IMR-90 (cell line): ENCODE results near the gene ATG7. TPM values are rescaled to one million over a fixed set of nuclear protein-coding genes. Genes with fewer than 3 reads are reported as not detected.

Source experiments
- ATAC-seq: fragments of 200-7000 bp; cut with Tn5 transposase; 2 replicates; pipeline ENCODE4 v1.9.1; 2020; ENCODE audit warnings: low read depth, mild to moderate bottlenecking, moderate library complexity
- BruUV-seq: library from RNA; stranded (reverse); fragments of 400-500 nt; replicated peaks from 2 replicates; lab custom pipeline; 2021; lab: Mats Ljungman, UMichigan
- CTCF ChIA-PET: fragments of 300-600 bp; formaldehyde crosslinking; extraction: SDS; loops from one replicate; lab custom pipeline; 2021; ENCODE audit warnings: antibody characterized with exemption; lab: Yijun Ruan, JAX
- POLR2A ChIA-PET: fragments of 300-600 bp; sonication (Branson Sonifier 250); formaldehyde crosslinking; loops from one replicate; lab custom pipeline; 2022; ENCODE audit warnings: antibody characterized with exemption; ENCODE audit not compliant: unreplicated experiment; lab: Charles Lee
- DNase-seq: peaks from one replicate; pipeline ENCODE4 v3.0.0; 2013
- H2AFZ ChIP-seq: replicated peaks from 2 replicates; pipeline ENCODE3; 2013; ENCODE audit warnings: low read length, mild to moderate bottlenecking; ENCODE audit not compliant: poor library complexity
- H2AK5ac ChIP-seq: 2 replicates; pipeline ENCODE4 v1.6.1; 2013; ENCODE audit warnings: low read depth, low read length, inconsistent platforms
- H2AK9ac ChIP-seq: replicated peaks from 2 replicates; pipeline ENCODE3; 2013; ENCODE audit warnings: mild to moderate bottlenecking, low read depth, low read length, moderate library complexity; ENCODE audit not compliant: poor library complexity
- H2BK120ac ChIP-seq: 2 replicates; pipeline ENCODE4 v1.6.1; 2013; ENCODE audit warnings: low read depth, low read length, inconsistent platforms
- H2BK15ac ChIP-seq: 3 replicates; pipeline ENCODE4 v1.6.1; 2013; ENCODE audit warnings: low read depth, low read length, inconsistent platforms
- H2BK20ac ChIP-seq: 2 replicates; pipeline ENCODE4 v1.6.1; 2013; ENCODE audit warnings: low read depth, mild to moderate bottlenecking, inconsistent platforms, low read length, moderate library complexity
- H2BK5ac ChIP-seq: 2 replicates; pipeline ENCODE4 v1.6.1; 2013; ENCODE audit warnings: mild to moderate bottlenecking, low read depth, low read length, inconsistent platforms; ENCODE audit not compliant: poor library complexity, severe bottlenecking
- H3K14ac ChIP-seq: replicated peaks from 2 replicates; pipeline ENCODE4 v1.6.1; 2013; ENCODE audit warnings: low read depth, low read length, inconsistent platforms
- H3K18ac ChIP-seq: 2 replicates; pipeline ENCODE4 v1.6.1; 2013; ENCODE audit warnings: low read depth, low read length, control low read depth
- H3K23ac ChIP-seq: 2 replicates; pipeline ENCODE4 v1.6.1; 2013; ENCODE audit warnings: low read depth, low read length, inconsistent platforms
- H3K27ac ChIP-seq: 2 replicates; pipeline ENCODE4 v1.5.1; 2013; ENCODE audit warnings: mild to moderate bottlenecking, control low read depth, low read length; ENCODE audit not compliant: insufficient read depth
- H3K27me3 ChIP-seq: 2 replicates; pipeline ENCODE4 v1.6.1; 2013; ENCODE audit warnings: low read length; ENCODE audit not compliant: control insufficient read depth, insufficient read depth
- H3K36me3 ChIP-seq: 2 replicates; pipeline ENCODE4 v1.6.1; 2013; ENCODE audit warnings: low read length, mixed read lengths; ENCODE audit not compliant: control insufficient read depth, insufficient read depth
- H3K4ac ChIP-seq: 2 replicates; pipeline ENCODE4 v1.6.1; 2013; ENCODE audit warnings: low read depth, low read length, inconsistent platforms
- H3K4me1 ChIP-seq: 2 replicates; pipeline ENCODE4 v1.6.1; 2013; ENCODE audit warnings: low read length, mixed read lengths; ENCODE audit not compliant: control insufficient read depth, insufficient read depth
- H3K4me2 ChIP-seq: 2 replicates; pipeline ENCODE4 v1.6.1; 2013; ENCODE audit warnings: low read depth, mild to moderate bottlenecking, control low read depth, low read length, moderate library complexity
- H3K4me3 ChIP-seq: 2 replicates; pipeline ENCODE4 v1.5.1; 2013; ENCODE audit warnings: low read depth, mild to moderate bottlenecking, control low read depth, low read length, moderate library complexity; ENCODE audit not compliant: insufficient read depth
- H3K56ac ChIP-seq: 2 replicates; pipeline ENCODE4 v1.6.1; 2013; ENCODE audit warnings: low read length, inconsistent platforms; ENCODE audit not compliant: insufficient read depth; ENCODE audit errors: extremely low read depth
- H3K79me1 ChIP-seq, 2 experiments: 2 replicates each; pipeline ENCODE4 v1.6.1; 2013; ENCODE audit warnings: low read length in 2 of 2, inconsistent platforms in 1 of 2, low read depth in 1 of 2
- H3K9ac ChIP-seq: 2 replicates; pipeline ENCODE4 v1.6.1; 2013; ENCODE audit warnings: low read depth, low read length, control low read depth
- H3K9me1 ChIP-seq: 2 replicates; pipeline ENCODE4 v1.6.1; 2013; ENCODE audit warnings: low read length, inconsistent platforms; ENCODE audit not compliant: insufficient read depth
- H3K9me3 ChIP-seq: 2 replicates; pipeline ENCODE4 v1.6.1; 2013; ENCODE audit warnings: low read length; ENCODE audit not compliant: control insufficient read depth, insufficient read depth
- H4K20me1 ChIP-seq: 2 replicates; pipeline ENCODE4 v1.6.1; 2013; ENCODE audit warnings: low read length, inconsistent platforms; ENCODE audit not compliant: insufficient read depth
- H4K5ac ChIP-seq: 2 replicates; pipeline ENCODE4 v1.6.1; 2013; ENCODE audit warnings: mild to moderate bottlenecking, low read depth, low read length, control low read depth
- H4K8ac ChIP-seq, 2 experiments: 2 replicates each; pipeline ENCODE4 v1.6.1; 2013; ENCODE audit warnings: low read depth in 2 of 2, low read length in 2 of 2, control low read depth in 1 of 2, inconsistent platforms in 1 of 2
- H4K91ac ChIP-seq: 2 replicates; pipeline ENCODE4 v1.6.1; 2013; ENCODE audit warnings: low read depth, low read length, inconsistent platforms; ENCODE audit not compliant: insufficient read depth
- CEBPB ChIP-seq: IDR thresholded peaks from 2 replicates; pipeline ENCODE4 v1.6.1; 2012; ENCODE audit warnings: low read depth, low read length, improper control_type of control experiment
- MXI1 ChIP-seq: IDR thresholded peaks from 2 replicates; pipeline ENCODE4 v1.6.1; 2012; ENCODE audit warnings: low read depth, mild to moderate bottlenecking, low read length, moderate library complexity, borderline replicate concordance
- SMC3 ChIP-seq: fragments of 150-350 bp; IDR thresholded peaks from 2 replicates; pipeline ENCODE4 v1.6.1; 2016; ENCODE audit warnings: low read depth, mild to moderate bottlenecking, antibody characterized with exemption, low read length, moderate library complexity
- USF2 ChIP-seq: fragments of 150-350 bp; IDR thresholded peaks from 2 replicates; pipeline ENCODE4 v1.6.1; 2017; ENCODE audit warnings: mild to moderate bottlenecking, antibody characterized with exemption, low read length, low read depth
- WGBS, 2 experiments: methylation state at CpG; one replicate each; pipeline versions ENCODE4 v1.1.5 to v1.1.7; 2013; ENCODE audit warnings: missing lambda C conversion rate in 2 of 2; ENCODE audit not compliant: insufficient read length in 1 of 2; ENCODE audit errors: extremely low coverage in 2 of 2; 5-methylcytosine and 5-hydroxymethylcytosine counted together
- dilution Hi-C: fragments of 300-500 bp; cut with HindIII; formaldehyde crosslinking; loops from one replicate; pipeline ENCODE4 v1.14.3; 2018; ENCODE audit warnings: low sequenced_read_pairs; ENCODE audit not compliant: unreplicated experiment
- in situ Hi-C: fragments of 300-500 bp; cut with MboI; formaldehyde crosslinking; loops from 3 replicates; pipeline ENCODE4 v1.14.3; 2019; ENCODE audit warnings: low sequenced_read_pairs, inconsistent platforms, mixed read lengths
- intact Hi-C: fragments of 100-400 bp; cut with micrococcal nuclease; formaldehyde crosslinking; loops from 2 replicates; pipeline ENCODE4 v1.10.0; 2022
- polyA plus RNA-seq, 3 experiments: library from polyadenylated mRNA; depleted of rRNA; stranded (reverse); fragments of >200 nt; gene quantifications; 2 replicates each; pipeline ENCODE4 v1.2.3, GENCODE V29; 2012; ENCODE audit warnings: low replicate concordance in 1 of 3
- total RNA-seq: library from RNA; depleted of rRNA; stranded (reverse); fragments of >200 nt; gene quantifications from 2 replicates; pipeline ENCODE4 v1.2.3, GENCODE V29; 2012

Gene ATG7
- total and polyA plus RNA-seq, 2 of the 4 experiments (the other 2 are of a cell fraction): 15.6 to 51.4 TPM

GRCh38 chr3:11384074-11384473, 111.9 kb downstream of the ATG7 start:
- Histone ChIP-seq H3K36me3 (no peaks in the 10 kb centered on the region), H3K79me1 (peaks cover 0 to 16% of the 10 kb centered on the region in 2 experiments; a peak in 3 of 4 replicates), H3K23ac (no peak overlapping the region), H3K27ac (no peak overlapping the region), H3K27me3 (no peaks in the 10 kb centered on the region), H4K91ac (no peak overlapping the region), H3K4me1 (peaks cover 12% of the 10 kb centered on the region), H3K9ac (no peak overlapping the region), H3K56ac (no peak overlapping the region), H2BK20ac (no peak overlapping the region), H2AFZ (no peak overlapping the region), H3K4ac (no peak overlapping the region), H3K4me2 (no peak overlapping the region), H4K20me1 (no peaks in the 10 kb centered on the region), H2BK5ac (no peak overlapping the region), H3K4me3 (no peak overlapping the region), H2BK120ac (no peak overlapping the region), H2BK15ac (no peak overlapping the region), H3K18ac (no peak overlapping the region), H4K8ac (no peak overlapping the region), H3K9me3 (no peaks in the 10 kb centered on the region), H3K14ac (no peak overlapping the region), H4K5ac (no peak overlapping the region), H3K9me1 (no peaks in the 10 kb centered on the region), H2AK5ac (no peak overlapping the region), H2AK9ac (no peak overlapping the region)
- in situ Hi-C loops (loop anchor here (5.0 to 10.0 kb wide), 2 partner anchors 273 to 421 kb away; no protein-coding TSS in a partner anchor), intact Hi-C loops (loop anchor here (5.0 kb wide), 3 partner anchors 163 to 743 kb away; no protein-coding TSS in a partner anchor), dilution Hi-C loops (no loop called here)
- no peak for TF ChIP-seq USF2
- TF ChIP-seq CEBPB: peak; percentile 60
- no peak for TF ChIP-seq SMC3
- no peak for TF ChIP-seq MXI1
- no TSS peak for BruUV-seq
- POLR2A ChIA-PET: no interaction called here
- CTCF ChIA-PET: no interaction called here
- 100% methylated on average over 1 of the region's 2 CpGs; no CpG with 5 or more reads in 1 of the 2 experiments for WGBS, 2 experiments
- ATAC-seq: no peak
- no peak for DNase-seq
